SK-N-SH (cell line): Measurements from ENCODE around the gene SLC37A1. TPM values are rescaled to one million over a fixed set of nuclear protein-coding genes. Genes with fewer than 3 reads are reported as not detected.

ENCODE experiments used
- CTCF ChIA-PET: fragments of 300-600, 350-600 bp; formaldehyde crosslinking; extraction: SDS; loops from one replicate; lab custom pipeline; 2021; lab: Yijun Ruan, JAX
- POLR2A ChIA-PET: fragments of 350-600 bp; sonication (Branson Sonifier 250); formaldehyde crosslinking; extraction: SDS; loops from one replicate; lab custom pipeline; 2020; ENCODE audit warnings: antibody characterized with exemption, inconsistent platforms; lab: Yijun Ruan, JAX
- DNase-seq: peaks from one replicate; pipeline ENCODE4 v3.0.0; 2012
- H2AFZ ChIP-seq: fragments of 200-600 bp; sonication (generic); 2 replicates; pipeline ENCODE4 v1.8.1; 2016; ENCODE audit warnings: antibody characterized with exemption, mild to moderate bottlenecking, low read depth
- H3F3A ChIP-seq: fragments of 200-600 bp; sonication (generic); replicated peaks from 2 replicates; pipeline ENCODE3; 2016; ENCODE audit warnings: antibody characterized with exemption, mild to moderate bottlenecking; ENCODE audit not compliant: insufficient read depth
- H3K27ac ChIP-seq, 2 experiments: fragments of 200-500 bp in 1 of 2; fragments of 200-600 bp in 1 of 2; sonication (Bioruptor generic) in 1 of 2; sonication (generic), shearing (Covaris generic) in 1 of 2; 2 replicates each; pipeline versions ENCODE4 v1.5.1 to v1.6.1; 2014 to 2016; ENCODE audit warnings: low read depth in 2 of 2, inconsistent platforms in 1 of 2, low read length in 1 of 2, mild to moderate bottlenecking in 1 of 2, mixed read lengths in 1 of 2
- H3K27me3 ChIP-seq: fragments of 200-600 bp; sonication (generic), shearing (Covaris generic); 2 replicates; pipeline ENCODE4 v1.6.1; 2016; ENCODE audit warnings: mixed run types; ENCODE audit not compliant: insufficient read depth
- H3K36me3 ChIP-seq, 2 experiments: fragments of 200-500 bp in 1 of 2; fragments of 200-600 bp in 1 of 2; sonication (Bioruptor generic) in 1 of 2; sonication (generic) in 1 of 2; replicated peaks in 1 of 2; 2 replicates each; pipeline versions ENCODE3 to v1.5.1; 2014 to 2016; ENCODE audit warnings: low read length in 1 of 2, mild to moderate bottlenecking in 1 of 2; ENCODE audit not compliant: insufficient read depth in 2 of 2, control insufficient read depth in 1 of 2
- H3K4me1 ChIP-seq, 2 experiments: fragments of 200-500 bp in 1 of 2; fragments of 200-600 bp in 1 of 2; sonication (Bioruptor generic) in 1 of 2; sonication (generic), shearing (Covaris generic) in 1 of 2; 2 replicates each; pipeline versions ENCODE4 v1.5.1 to v1.6.1; 2014 to 2016; ENCODE audit warnings: low read depth in 1 of 2, low read length in 1 of 2, mixed run types in 1 of 2; ENCODE audit not compliant: insufficient read depth in 2 of 2, control insufficient read depth in 1 of 2
- H3K4me2 ChIP-seq: fragments of 200-600 bp; sonication (generic), shearing (Covaris generic); 2 replicates; pipeline ENCODE4 v1.6.1; 2017; ENCODE audit warnings: mixed run types
- H3K4me3 ChIP-seq, 2 experiments: fragments of 200-500 bp in 1 of 2; fragments of 200-600 bp in 1 of 2; sonication (Bioruptor generic) in 1 of 2; sonication (generic), shearing (Covaris generic) in 1 of 2; 2 replicates each; pipeline versions ENCODE4 v1.5.1 to v1.8.1; 2014 to 2016; ENCODE audit warnings: low read depth in 2 of 2, inconsistent platforms in 1 of 2, low read length in 1 of 2, mild to moderate bottlenecking in 1 of 2, mixed read lengths in 1 of 2, moderate library complexity in 1 of 2
- H3K79me2 ChIP-seq: fragments of 200-600 bp; sonication (generic); 2 replicates; pipeline ENCODE4 v1.8.1; 2017; ENCODE audit warnings: mild to moderate bottlenecking; ENCODE audit not compliant: insufficient read depth
- H3K9ac ChIP-seq: fragments of 200-600 bp; sonication (generic); 2 replicates; pipeline ENCODE4 v1.6.1; 2017; ENCODE audit warnings: mixed run types
- H3K9me2 ChIP-seq: fragments of 200-600 bp; sonication (generic); 2 replicates; pipeline ENCODE4 v1.6.1; 2017; ENCODE audit warnings: mixed run types
- H3K9me3 ChIP-seq: fragments of 200-600 bp; sonication (generic); 2 replicates; pipeline ENCODE4 v1.6.1; 2017; ENCODE audit warnings: mixed run types, mild to moderate bottlenecking, moderate library complexity
- H4K20me1 ChIP-seq: fragments of 200-600 bp; sonication (generic); 2 replicates; pipeline ENCODE4 v1.6.1; 2017; ENCODE audit warnings: mild to moderate bottlenecking, mixed run types; ENCODE audit not compliant: insufficient read depth
- CHD2 ChIP-seq: fragments of 150-350 bp; IDR thresholded peaks from 2 replicates; pipeline ENCODE4 v1.6.1; 2018; ENCODE audit warnings: low read length; ENCODE audit not compliant: partially characterized antibody
- CTCF ChIP-seq: fragments of 200-600 bp; sonication (generic); IDR thresholded peaks from 2 replicates; pipeline ENCODE4 v1.6.1; 2017; ENCODE audit warnings: antibody characterized with exemption, mild to moderate bottlenecking, moderate library complexity
- FOXJ3 ChIP-seq: sonication (generic); formaldehyde crosslinking; IDR thresholded peaks from 2 replicates; pipeline ENCODE4 v1.5.1; 2020; ENCODE audit warnings: mild to moderate bottlenecking, missing genetic modification reagents
- GATA2 ChIP-seq: sonication (generic); formaldehyde crosslinking; IDR thresholded peaks from 2 replicates; pipeline ENCODE4 v1.5.0; 2020; ENCODE audit warnings: mild to moderate bottlenecking, missing genetic modification reagents
- IRF3 ChIP-seq: fragments of 150-350 bp; IDR thresholded peaks from 2 replicates; pipeline ENCODE4 v1.6.1; 2016; ENCODE audit warnings: mild to moderate bottlenecking, low read depth, low read length
- MAX ChIP-seq: IDR thresholded peaks from 2 replicates; pipeline ENCODE4 v1.4.0; 2012; ENCODE audit warnings: low read depth
- RAD21 ChIP-seq: IDR thresholded peaks from 2 replicates; pipeline ENCODE4 v1.6.1; 2012; ENCODE audit warnings: mild to moderate bottlenecking, low read length
- RFX5 ChIP-seq: IDR thresholded peaks from 2 replicates; pipeline ENCODE4 v1.6.1; 2012; ENCODE audit warnings: mild to moderate bottlenecking, improper control_type of control experiment, low read length
- SIN3A ChIP-seq: IDR thresholded peaks from 2 replicates; pipeline ENCODE4 v1.6.1; 2012; ENCODE audit warnings: low read depth, mild to moderate bottlenecking, low read length, moderate library complexity, borderline replicate concordance
- SMC3 ChIP-seq: IDR thresholded peaks from 2 replicates; pipeline ENCODE4 v1.6.1; 2012; ENCODE audit warnings: low read depth, low read length, improper control_type of control experiment
- TCF12 ChIP-seq: IDR thresholded peaks from 2 replicates; pipeline ENCODE4 v1.4.0; 2012
- USF2 ChIP-seq: fragments of 150-350 bp; IDR thresholded peaks from 2 replicates; pipeline ENCODE4 v1.6.1; 2017; ENCODE audit warnings: antibody characterized with exemption, low read length, low read depth, borderline replicate concordance
- ZBTB33 ChIP-seq: IDR thresholded peaks from 2 replicates; pipeline ENCODE4 v1.4.0; 2012; ENCODE audit warnings: low read depth, borderline replicate concordance
- WGBS: methylation state at CpG from one replicate; pipeline ENCODE4 v1.1.6; 2017; ENCODE audit warnings: low lambda C conversion rate; 5-methylcytosine and 5-hydroxymethylcytosine counted together
- polyA plus RNA-seq, 3 experiments: library from polyadenylated mRNA; depleted of rRNA; stranded (reverse); fragments of >200 nt; gene quantifications; 2 replicates each; pipeline ENCODE4 v1.2.3, GENCODE V29; 2012

The SLC37A1 gene
- polyA plus RNA-seq, 1 of the 3 experiments (the other 2 are of a cell fraction) = 2.8 TPM

- Histone ChIP-seq H3K4me3 (no peak overlapping the region), H3K4me1 (peaks cover 0 to 4% of the 10 kb centered on the region in 2 experiments; a peak in 1 of 4 replicates), H3K4me2 (no peak overlapping the region), H3K36me3 (no peaks in the 10 kb centered on the region), H3K27ac (no peak overlapping the region), H4K20me1 (no peaks in the 10 kb centered on the region), H3K9ac (no peak overlapping the region), H3K79me2 (no peaks in the 10 kb centered on the region), H3K27me3 (no peaks in the 10 kb centered on the region), H3K9me2 (no peaks in the 10 kb centered on the region), H3K9me3 (no peaks in the 10 kb centered on the region), H3F3A (no peaks in the 10 kb centered on the region), H2AFZ (no peak overlapping the region)
- DNase-seq = no peak
- ChIA-PET POLR2A (no interaction called here), CTCF (interaction anchor here (1.0 to 1.5 kb wide), 2 partner anchors 56 to 221 kb away, joined by 3 to 5 read pairs; no protein-coding TSS in a partner anchor)
- 65% methylated on average over 2 of the region's 2 CpGs for WGBS
- TF ChIP-seq ZBTB33 (no peak), IRF3 (no peak), MAX (no peak), CHD2 (no peak), TCF12 (no peak), FOXJ3 (no peak), GATA2 (CRISPR knock-in tag) (no peak), RFX5 (no peak), SMC3 (no peak), SIN3A (no peak)
Observed at GRCh38 chr21:42596657-42597056, 83.0 kb downstream of the SLC37A1 start.

- H3K4me2 ChIP-seq = no peak overlapping the region
- H4K20me1 ChIP-seq = no peaks in the 10 kb centered on the region
- 27% methylated on average over 11 of the region's 11 CpGs for WGBS
- H3K4me3 ChIP-seq = no peak overlapping the region
- POLR2A ChIA-PET = interaction anchor here (0.6 kb wide), 1 partner anchor 157 kb away, joined by 3 read pairs; no protein-coding TSS in a partner anchor
- H3F3A ChIP-seq = no peaks in the 10 kb centered on the region
- H3K27ac ChIP-seq = no peak overlapping the region
- H3K4me1 ChIP-seq = peaks cover 0 to 4% of the 10 kb centered on the region in 2 experiments; a peak in 1 of 4 replicates
- no peaks in the 10 kb centered on the region for H3K9me3 ChIP-seq
- no peak overlapping the region for H2AFZ ChIP-seq
- CTCF ChIA-PET = no interaction called here
- no peak overlapping the region for H3K9ac ChIP-seq
- TF ChIP-seq CTCF (no peak), RFX5 (no peak), ZBTB33 (no peak), USF2 (no peak), MAX (no peak), FOXJ3 (no peak), RAD21 (no peak)
- no peaks in the 10 kb centered on the region for H3K27me3 ChIP-seq
- H3K79me2 ChIP-seq = no peaks in the 10 kb centered on the region
- no peak for DNase-seq
- H3K36me3 ChIP-seq = no peaks in the 10 kb centered on the region
- no peaks in the 10 kb centered on the region for H3K9me2 ChIP-seq
Observed at GRCh38 chr21:42597487-42598158, 84.0 kb downstream of the SLC37A1 start.
